Measurements from ENCODE around the gene MB.

The MB gene

DNA sequence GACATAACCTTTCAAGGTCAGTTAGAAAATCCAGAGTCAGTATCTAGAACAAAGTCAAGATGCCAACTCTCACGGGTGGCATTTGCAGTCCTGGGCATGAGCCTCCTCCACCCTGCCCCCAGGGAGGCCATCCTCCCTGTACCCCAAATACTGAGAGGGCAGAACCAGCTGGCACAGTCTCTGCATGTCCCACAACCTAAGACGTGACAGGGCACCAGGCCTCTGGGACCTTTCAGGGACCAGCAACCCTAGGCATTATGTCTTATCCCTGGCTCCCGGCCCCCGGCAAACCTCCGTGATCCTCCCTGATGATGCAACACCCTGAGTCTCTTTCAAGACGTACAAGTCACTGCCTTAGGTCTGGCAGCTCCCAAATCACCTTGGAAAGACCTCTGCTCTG lies 2.0 kb downstream of the MB start:
- no peak for DNase-seq (ENCODE audit: low spot score)

DNA sequence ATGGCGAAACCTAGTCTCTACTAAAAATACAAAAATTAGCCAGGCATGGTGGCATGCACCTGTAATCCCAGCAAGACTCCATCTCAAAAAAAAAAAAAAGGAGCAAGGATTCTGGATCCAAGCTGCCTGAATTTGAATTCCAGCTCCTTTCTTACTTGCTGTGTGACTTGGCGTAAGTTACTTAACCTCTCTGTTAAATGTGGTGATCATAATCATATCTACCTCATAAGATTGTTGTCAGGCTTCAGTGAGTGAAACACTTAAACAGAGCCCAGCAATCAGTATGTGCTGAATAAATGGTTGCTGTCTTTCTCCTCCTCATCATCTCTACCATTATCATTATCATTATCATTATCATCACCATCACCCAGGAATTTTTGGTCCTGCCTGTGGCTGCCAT lies 2.7 kb downstream of the MB start:
- DNase-seq (ENCODE audit: low spot score): no peak

DNA sequence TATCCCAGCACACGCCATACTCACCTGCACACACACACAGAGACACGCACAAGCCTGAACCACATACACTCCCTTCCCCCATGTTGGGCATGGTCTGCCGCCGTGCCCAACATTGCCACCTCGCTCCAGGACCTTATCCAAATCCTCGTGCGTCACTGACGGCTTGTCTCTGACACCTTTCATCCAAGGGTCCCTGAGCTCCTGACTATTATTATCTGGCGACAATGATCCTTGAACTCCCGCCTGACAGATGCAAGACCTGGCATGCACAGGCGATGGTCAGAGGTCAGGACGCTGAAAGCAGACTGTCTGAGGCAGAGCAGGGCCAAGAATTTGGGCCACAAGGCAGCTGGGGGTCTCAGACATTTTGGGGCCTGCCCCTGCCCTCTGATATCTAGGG lies 4.2 kb downstream of the MB start:
- no peak for DNase-seq (ENCODE audit: low spot score)

- DNase-seq (ENCODE audit: low spot score): no peak
Observed at GRCh38 chr22:35611891-35612576, 5.1 kb downstream of the MB start.

GRCh38 chr22:35611200-35611890 lies 5.8 kb downstream of the MB start:
- no peak for DNase-seq (ENCODE audit: low spot score)

- DNase-seq (ENCODE audit: low spot score): no peak
Observed at GRCh38 chr22:35610741-35611140, 6.4 kb downstream of the MB start.

DNA sequence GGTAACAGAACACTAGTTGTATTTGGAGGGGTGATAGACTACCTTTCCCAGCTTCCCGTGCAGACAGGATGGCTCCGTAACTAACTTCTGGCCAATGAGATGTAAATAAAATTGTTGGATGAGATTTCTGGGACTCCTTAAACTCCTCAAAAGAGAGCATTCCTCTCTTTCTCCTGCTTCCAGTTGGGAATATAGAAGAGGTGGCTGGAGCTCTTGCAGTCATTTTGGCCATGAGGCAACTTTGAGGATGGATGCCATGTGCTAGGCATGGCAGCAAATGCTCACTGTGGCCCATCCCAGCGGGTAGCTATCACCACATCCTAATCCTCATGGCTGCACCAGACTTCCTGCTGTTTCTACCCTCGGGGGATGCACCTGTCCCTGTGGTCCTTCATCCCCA lies 7.4 kb downstream of the MB start:
- no peak for DNase-seq (ENCODE audit: low spot score)

- no peak for DNase-seq (ENCODE audit: low spot score)
Observed at GRCh38 chr22:35609261-35609660, 7.9 kb downstream of the MB start.

GRCh38 chr22:35608088-35608487 lies 9.0 kb downstream of the MB start:
- no peak for DNase-seq (ENCODE audit: low spot score)

DNA sequence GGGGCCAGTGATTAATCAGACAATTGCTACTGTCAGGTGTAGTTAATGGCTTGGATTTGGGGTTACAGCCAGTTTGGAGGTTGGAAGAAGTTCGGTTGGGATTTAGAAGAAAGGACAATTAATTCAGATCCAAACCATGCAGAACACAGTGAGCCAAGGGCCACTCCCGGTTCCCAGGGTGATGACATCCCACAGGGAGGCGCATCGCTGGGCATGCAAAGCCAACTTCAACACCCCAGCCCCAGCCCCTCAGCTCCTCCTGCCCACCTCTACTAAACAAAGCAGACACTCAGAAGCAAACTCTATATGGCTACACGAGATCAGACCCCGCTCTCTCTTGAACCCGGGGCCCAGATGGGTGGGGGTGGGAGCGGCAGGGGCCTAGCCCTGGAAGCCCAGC lies 10.2 kb downstream of the MB start:
- no peak for DNase-seq (ENCODE audit: low spot score)

GRCh38 chr22:35605851-35606481 lies 11.2 kb downstream of the MB start:
- DNase-seq (ENCODE audit: low spot score): no peak

DNA sequence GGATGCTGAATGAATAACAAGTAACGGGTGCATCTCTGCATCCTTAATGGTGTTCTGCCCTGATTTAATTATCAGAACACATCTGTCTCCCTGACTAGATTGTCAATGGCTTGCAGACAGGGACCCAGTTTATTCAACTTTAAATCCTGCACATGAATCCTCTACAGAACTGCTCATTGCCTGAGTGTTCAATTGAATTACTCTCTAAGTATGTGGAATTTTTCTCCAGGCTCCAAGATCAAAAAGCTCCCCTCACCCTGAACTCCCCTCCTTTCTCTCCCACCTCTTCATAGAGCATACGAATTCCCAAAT lies 11.8 kb downstream of the MB start:
- DNase-seq (ENCODE audit: low spot score): no peak

DNA sequence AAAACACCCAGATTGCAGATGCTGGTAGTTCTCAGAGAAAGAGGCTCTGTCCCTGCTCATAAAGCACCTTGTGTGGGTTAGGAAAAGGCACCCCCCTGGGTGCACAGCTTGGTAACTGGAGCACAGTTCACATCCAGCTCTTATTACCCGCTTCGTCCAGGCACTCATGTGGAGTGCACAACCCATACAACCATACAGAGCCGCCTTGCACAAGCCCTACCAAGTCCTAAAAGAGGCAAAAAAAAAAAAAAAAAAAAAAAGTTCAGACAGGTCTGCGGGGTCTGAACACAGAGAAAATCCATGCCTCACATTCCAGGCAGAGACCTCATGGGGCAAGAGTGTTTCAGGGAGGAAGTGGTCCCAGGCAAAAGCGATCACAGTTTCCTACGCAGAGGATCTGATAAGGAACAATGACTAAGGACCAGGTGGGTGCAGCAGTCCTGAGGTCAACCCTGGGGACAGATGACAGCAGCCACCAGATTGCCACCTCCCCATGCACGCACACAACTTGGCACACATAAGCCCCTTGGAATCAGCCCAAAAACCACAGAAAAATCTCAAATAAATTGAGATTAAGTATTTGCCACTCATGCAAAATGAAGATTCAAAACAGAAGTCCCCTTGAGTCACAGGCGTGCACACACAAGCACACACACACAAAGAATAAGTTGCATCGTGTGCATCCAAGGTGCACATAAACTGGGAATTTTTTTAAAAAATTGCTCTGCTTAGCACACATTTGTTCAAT lies 12.3 kb downstream of the MB start:
- DNase-seq (ENCODE audit: low spot score): no peak

DNA sequence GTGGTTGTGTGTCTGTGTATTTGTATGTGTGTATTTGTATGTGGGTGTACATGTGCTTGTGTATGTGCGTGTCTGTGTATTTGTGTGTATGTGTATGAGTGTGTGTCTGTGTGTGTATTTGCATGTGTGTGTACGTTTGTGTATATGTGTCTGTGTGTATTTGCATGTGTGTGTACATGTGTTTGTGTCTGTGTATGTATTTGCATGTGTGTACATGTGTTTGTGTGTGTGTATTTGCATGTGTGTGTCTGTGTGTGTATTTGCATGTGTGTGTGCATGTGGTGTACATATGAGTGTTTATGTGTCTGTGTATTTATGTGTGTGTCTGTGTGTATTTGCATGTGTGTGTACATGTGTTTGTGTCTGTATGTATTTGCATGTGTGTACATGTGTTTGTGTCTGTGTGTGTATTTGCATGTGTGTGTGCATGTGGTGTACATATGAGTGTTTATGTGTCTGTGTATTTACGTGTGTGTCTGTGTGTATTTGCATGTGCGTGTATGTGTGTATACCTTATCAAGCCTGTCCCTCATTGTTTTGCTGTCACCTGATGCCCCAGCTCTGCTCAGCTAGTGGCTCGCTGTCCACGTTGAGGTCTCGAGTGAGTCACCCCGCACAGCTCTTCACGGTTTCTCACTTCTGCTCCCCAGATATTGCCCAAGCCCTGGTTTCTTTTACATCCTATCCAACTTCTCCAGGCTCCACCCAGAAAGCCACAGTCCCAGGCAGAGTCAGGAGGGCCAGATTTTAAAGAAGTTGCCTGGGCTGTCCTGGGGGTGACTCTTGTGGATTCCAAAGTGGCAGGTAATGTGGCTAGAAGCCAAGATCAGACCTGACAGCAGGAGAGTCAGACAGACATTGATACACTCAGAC lies 15.2 kb downstream of the MB start:
- no peak for DNase-seq (ENCODE audit: low spot score)

GRCh38 chr22:35601013-35601580 lies 16.0 kb downstream of the MB start:
- no peak for DNase-seq (ENCODE audit: low spot score)

GRCh38 chr22:35600476-35600875 lies 16.7 kb downstream of the MB start:
- DNase-seq (ENCODE audit: low spot score): no peak

DNA sequence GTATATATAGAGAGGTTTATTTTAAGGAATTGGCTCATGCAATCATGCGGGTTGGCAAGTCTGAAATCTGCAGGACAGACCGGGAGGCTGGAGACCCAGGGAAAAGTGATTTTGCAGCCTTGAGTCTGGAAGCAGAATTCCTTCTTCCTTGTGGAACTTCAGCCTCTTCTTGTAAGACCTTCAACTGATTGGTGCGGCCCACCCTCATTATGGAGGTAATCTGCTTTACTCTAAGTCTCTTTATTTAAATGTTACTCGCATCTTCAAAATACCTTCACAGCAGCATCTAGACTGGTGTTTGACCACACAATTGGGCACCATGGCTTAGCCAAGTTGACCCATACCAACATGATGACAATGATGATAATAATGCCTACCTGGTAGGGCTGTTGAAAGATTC lies 17.8 kb downstream of the MB start:
- DNase-seq (ENCODE audit: low spot score): no peak

- no peak for DNase-seq (ENCODE audit: low spot score)
Observed at GRCh38 chr22:35598396-35598710, 18.8 kb downstream of the MB start.

- DNase-seq (ENCODE audit: low spot score): no peak
Observed at GRCh38 chr22:35597692-35598395, 19.3 kb downstream of the MB start.

DNA sequence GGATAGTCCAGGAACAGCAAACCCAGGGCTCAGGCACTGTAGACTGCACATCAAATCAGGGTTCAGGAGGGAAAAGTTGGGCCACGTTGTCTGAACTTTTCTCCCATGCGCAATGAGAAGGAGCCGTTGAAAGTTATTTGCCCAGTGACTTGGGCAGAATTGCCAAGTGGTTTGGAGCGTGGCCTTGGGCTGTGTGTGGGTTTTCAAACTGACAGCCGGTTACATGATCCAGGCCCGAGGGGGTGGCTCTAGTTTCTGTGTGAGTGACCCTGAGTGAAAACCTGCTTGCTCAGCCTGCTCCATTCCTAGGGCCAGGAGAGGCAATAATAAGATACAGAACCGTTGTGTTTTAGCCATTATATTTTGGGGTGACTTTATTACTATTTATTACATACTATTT lies 20.3 kb downstream of the MB start:
- DNase-seq (ENCODE audit: low spot score): no peak

DNA sequence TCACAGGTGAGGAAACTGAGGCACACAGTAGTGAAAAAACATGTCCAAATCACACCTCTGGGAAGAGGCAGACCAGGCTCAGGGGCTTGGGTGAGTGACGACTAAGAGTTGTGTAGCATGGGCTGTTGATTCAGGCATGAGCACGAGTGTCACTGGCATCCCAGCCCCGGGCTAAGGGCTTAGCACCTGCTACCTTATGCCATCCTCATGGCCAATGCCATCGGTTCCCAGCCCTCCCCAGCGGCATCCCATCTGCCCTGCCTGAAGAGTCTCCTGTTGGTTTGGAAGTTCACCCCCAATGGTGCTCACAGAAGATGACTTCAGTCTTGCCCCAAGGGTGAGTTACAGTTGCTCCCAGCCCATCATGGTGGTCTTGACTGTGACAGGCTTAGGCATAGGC lies 22.4 kb downstream of the MB start:
- DNase-seq (ENCODE audit: low spot score): no peak
